Liver (tissue), 9 donors: ENCODE data around the gene USH2A. TPM values are rescaled to one million over a fixed set of nuclear protein-coding genes. Genes with fewer than 3 reads are reported as not detected.

Source experiments
- DNase-seq: peaks from one replicate; pipeline ENCODE4 v3.0.0-alpha.2; 2017; ENCODE audit warnings: low spot score
- H3K27ac ChIP-seq, 2 donors: one replicate each; pipeline ENCODE4 v1.7.0; 2013; ENCODE audit warnings: inconsistent platforms in 2 of 2, low read length in 2 of 2, control low read depth in 1 of 2, low read depth in 1 of 2, mild to moderate bottlenecking in 1 of 2
- H3K27me3 ChIP-seq, 4 donors: one replicate each; pipeline versions ENCODE4 v1.6.1 to v1.7.0; 2013; ENCODE audit warnings: low read length in 3 of 4, inconsistent platforms in 1 of 4, mild to moderate bottlenecking in 1 of 4, moderate library complexity in 1 of 4; ENCODE audit not compliant: control insufficient read depth in 4 of 4, insufficient read depth in 4 of 4
- H3K36me3 ChIP-seq, 4 donors: one replicate each; pipeline versions ENCODE4 v1.6.1 to v1.7.0; 2013; ENCODE audit warnings: low read length in 3 of 4, mild to moderate bottlenecking in 3 of 4, low read depth in 1 of 4, moderate library complexity in 1 of 4; ENCODE audit not compliant: control insufficient read depth in 4 of 4, insufficient read depth in 3 of 4
- H3K4me1 ChIP-seq, 4 donors: one replicate each; pipeline versions ENCODE4 v1.6.1 to v1.7.0; 2013; ENCODE audit warnings: low read length in 3 of 4, mild to moderate bottlenecking in 3 of 4, moderate library complexity in 1 of 4; ENCODE audit not compliant: control insufficient read depth in 4 of 4, insufficient read depth in 4 of 4
- H3K4me3 ChIP-seq, 3 donors: one replicate each; pipeline versions ENCODE4 v1.6.1 to v1.7.0; 2013; ENCODE audit warnings: low read length in 3 of 3, control low read depth in 1 of 3, low read depth in 1 of 3, mild to moderate bottlenecking in 1 of 3
- H3K9ac ChIP-seq, 2 donors: one replicate each; pipeline ENCODE4 v1.7.0; 2013; ENCODE audit warnings: low read length in 2 of 2, mild to moderate bottlenecking in 2 of 2, moderate library complexity in 2 of 2, control low read depth in 1 of 2, low read depth in 1 of 2
- H3K9me3 ChIP-seq, 4 donors: one replicate each; pipeline versions ENCODE4 v1.6.1 to v1.7.0; 2013; ENCODE audit warnings: low read length in 3 of 4; ENCODE audit not compliant: control insufficient read depth in 4 of 4
- ATF3 ChIP-seq: IDR thresholded peaks from 2 replicates; pipeline ENCODE4 v1.6.1; 2016; ENCODE audit warnings: antibody characterized with exemption
- EGR1 ChIP-seq, 2 donors: IDR thresholded peaks; 2 replicates each; pipeline ENCODE4 v1.6.1; 2016 to 2018; ENCODE audit warnings: antibody characterized with exemption in 2 of 2, low read depth in 2 of 2
- FOXA1 ChIP-seq: IDR thresholded peaks from 2 replicates; pipeline ENCODE4 v1.6.1; 2016; ENCODE audit warnings: antibody characterized with exemption
- FOXA2 ChIP-seq: IDR thresholded peaks from 2 replicates; pipeline ENCODE4 v1.6.1; 2016; ENCODE audit warnings: antibody characterized with exemption
- GABPA ChIP-seq, 2 donors: IDR thresholded peaks in 1 of 2; conservative IDR thresholded peaks in 1 of 2; 2 replicates each; pipeline ENCODE4 v1.6.1; 2016; ENCODE audit warnings: antibody characterized with exemption in 2 of 2, mild to moderate bottlenecking in 1 of 2, moderate library complexity in 1 of 2
- HNF4A ChIP-seq, 2 donors: conservative IDR thresholded peaks; 2 replicates each; pipeline ENCODE4 v1.6.1; 2016; ENCODE audit warnings: antibody characterized with exemption in 2 of 2, mild to moderate bottlenecking in 2 of 2
- HNF4G ChIP-seq: IDR thresholded peaks from 2 replicates; pipeline ENCODE4 v1.6.1; 2016; ENCODE audit warnings: antibody characterized with exemption
- JUND ChIP-seq, 2 donors: IDR thresholded peaks; 2 replicates each; pipeline ENCODE4 v1.6.1; 2016; ENCODE audit warnings: antibody characterized with exemption in 2 of 2
- MAX ChIP-seq: IDR thresholded peaks from 2 replicates; pipeline ENCODE4 v1.6.1; 2016; ENCODE audit warnings: antibody characterized with exemption
- NR2F2 ChIP-seq: IDR thresholded peaks from 2 replicates; pipeline ENCODE4 v1.6.1; 2016; ENCODE audit warnings: antibody characterized with exemption
- RAD21 ChIP-seq, 2 donors: IDR thresholded peaks; 2 replicates each; pipeline ENCODE4 v1.6.1; 2016; ENCODE audit warnings: antibody characterized with exemption in 2 of 2, mild to moderate bottlenecking in 2 of 2
- REST ChIP-seq: IDR thresholded peaks from 2 replicates; pipeline ENCODE4 v1.6.1; 2016; ENCODE audit warnings: antibody characterized with exemption, mild to moderate bottlenecking
- RXRA ChIP-seq, 2 donors: IDR thresholded peaks; 2 replicates each; pipeline ENCODE4 v1.6.1; 2017 to 2018; ENCODE audit warnings: antibody characterized with exemption in 2 of 2, mild to moderate bottlenecking in 1 of 2
- SP1 ChIP-seq: IDR thresholded peaks from 2 replicates; pipeline ENCODE4 v1.6.1; 2018; ENCODE audit warnings: antibody characterized with exemption, mild to moderate bottlenecking
- TAF1 ChIP-seq: conservative IDR thresholded peaks from 2 replicates; pipeline ENCODE4 v1.6.1; 2016; ENCODE audit warnings: antibody characterized with exemption, mild to moderate bottlenecking
- YY1 ChIP-seq: IDR thresholded peaks from 2 replicates; pipeline ENCODE4 v1.6.1; 2016; ENCODE audit warnings: antibody characterized with exemption, mild to moderate bottlenecking
- ZBTB33 ChIP-seq: IDR thresholded peaks from 2 replicates; pipeline ENCODE4 v1.6.1; 2016; ENCODE audit warnings: antibody characterized with exemption
- WGBS: extraction: QIAGEN DNeasy Blood & Tissue Kit; methylation state at CpG from one replicate; pipeline ENCODE4 v1.1.7; 2013; 5-methylcytosine and 5-hydroxymethylcytosine counted together
- polyA plus RNA-seq, 2 donors: library from polyadenylated mRNA; stranded (reverse) in 1 of 2; unstranded in 1 of 2; fragments of 200-250 nt in 1 of 2; fragments of >200 nt in 1 of 2; fragmentation: Nextera tagmentation in 1 of 2; extraction: Ambion mirVana in 1 of 2; gene quantifications; one replicate each; pipeline versions ENCODE4 v1.2.1 to v1.2.3, GENCODE V29; 2013 to 2015
- total RNA-seq, 2 donors: library from RNA; depleted of rRNA; stranded (reverse); fragments of >200 nt; gene quantifications; one replicate each; pipeline ENCODE4 v1.2.3, GENCODE V29; 2014
- TF ChIP-seq, protein P1 (sequence below): fragments of 150-350 bp; IDR thresholded peaks from 2 replicates; pipeline ENCODE4 v1.5.1; 2017; ENCODE audit warnings: improper control_type of control experiment, low read depth, low read length; ENCODE audit not compliant: missing input control
- donor health status: healthy.
- donor health status: healthy.
- donor health status: healthy.
- donor health status: healthy.
- donor health status: healthy.

Gene USH2A
- total and polyA plus RNA-seq, 4 donors = 0.14 to 1.0 (median 0.31) TPM

DNA sequence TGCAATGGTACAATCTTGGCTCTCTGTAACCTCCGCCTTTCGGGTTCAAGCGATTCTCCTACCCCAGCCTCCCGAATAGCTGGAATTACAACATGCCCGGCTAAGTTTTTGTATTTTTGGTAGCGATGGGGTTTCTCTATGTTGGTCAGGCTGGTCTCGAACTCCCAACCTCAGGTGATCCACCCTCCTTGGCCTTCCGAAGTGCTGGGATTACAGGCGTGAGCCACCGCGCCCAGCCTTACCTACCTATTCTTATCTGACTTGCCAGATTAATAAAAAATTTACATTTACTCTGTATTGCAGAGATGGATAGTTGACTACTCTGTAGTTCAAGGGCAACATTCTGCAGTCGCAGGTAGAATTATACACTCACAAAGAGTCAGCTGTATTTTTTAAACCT lies 496.6 kb downstream of the USH2A start:
- Histone ChIP-seq H3K4me3 (no peak overlapping the region), H3K9me3 (no peaks in the 10 kb centered on the region), H3K9ac (no peak overlapping the region), H3K27ac (no peak overlapping the region), H3K27me3 (no peaks in the 10 kb centered on the region), H3K4me1 (no peaks in the 10 kb centered on the region), H3K36me3 (no peaks in the 10 kb centered on the region)
- 95% methylated on average over 12 of the region's 12 CpGs for WGBS
- TF ChIP-seq HNF4G (no peak), EGR1 (IDR thresholded peaks at IDR 0.05; ENCODE audit: low read depth in 2 of 2) (no peak), REST (no peak)
- no peak for DNase-seq

- no peaks in the 10 kb centered on the region for H3K9me3 ChIP-seq
- H3K27ac ChIP-seq = no peak overlapping the region
- H3K9ac ChIP-seq = no peak overlapping the region
- no peaks in the 10 kb centered on the region for H3K4me1 ChIP-seq
- no peak for DNase-seq
- TF ChIP-seq HNF4A (conservative IDR thresholded peaks at IDR 0.05) (no peak), FOXA1 (no peak), RXRA (IDR thresholded peaks at IDR 0.05) (no peak), JUND (IDR thresholded peaks at IDR 0.05) (no peak), SP1 (no peak), ZBTB33 (no peak), EGR1 (IDR thresholded peaks at IDR 0.05; ENCODE audit: low read depth in 2 of 2) (no peak), ATF3 (no peak), HNF4G (no peak), GABPA (IDR thresholded peaks at IDR 0.05 in 1 of 2, conservative IDR thresholded peaks at IDR 0.05 in 1 of 2) (no peak), RAD21 (IDR thresholded peaks at IDR 0.05) (no peak), YY1 (no peak), FOXA2 (no peak), MAX (no peak), NR2F2 (no peak), REST (no peak), TAF1 (no peak)
- TF ChIP-seq, protein P1, sequence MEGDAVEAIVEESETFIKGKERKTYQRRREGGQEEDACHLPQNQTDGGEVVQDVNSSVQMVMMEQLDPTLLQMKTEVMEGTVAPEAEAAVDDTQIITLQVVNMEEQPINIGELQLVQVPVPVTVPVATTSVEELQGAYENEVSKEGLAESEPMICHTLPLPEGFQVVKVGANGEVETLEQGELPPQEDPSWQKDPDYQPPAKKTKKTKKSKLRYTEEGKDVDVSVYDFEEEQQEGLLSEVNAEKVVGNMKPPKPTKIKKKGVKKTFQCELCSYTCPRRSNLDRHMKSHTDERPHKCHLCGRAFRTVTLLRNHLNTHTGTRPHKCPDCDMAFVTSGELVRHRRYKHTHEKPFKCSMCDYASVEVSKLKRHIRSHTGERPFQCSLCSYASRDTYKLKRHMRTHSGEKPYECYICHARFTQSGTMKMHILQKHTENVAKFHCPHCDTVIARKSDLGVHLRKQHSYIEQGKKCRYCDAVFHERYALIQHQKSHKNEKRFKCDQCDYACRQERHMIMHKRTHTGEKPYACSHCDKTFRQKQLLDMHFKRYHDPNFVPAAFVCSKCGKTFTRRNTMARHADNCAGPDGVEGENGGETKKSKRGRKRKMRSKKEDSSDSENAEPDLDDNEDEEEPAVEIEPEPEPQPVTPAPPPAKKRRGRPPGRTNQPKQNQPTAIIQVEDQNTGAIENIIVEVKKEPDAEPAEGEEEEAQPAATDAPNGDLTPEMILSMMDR = no peak
- WGBS = 70% methylated on average over 3 of the region's 3 CpGs
- H3K4me3 ChIP-seq = no peak overlapping the region
- H3K36me3 ChIP-seq = no peaks in the 10 kb centered on the region
- H3K27me3 ChIP-seq = no peaks in the 10 kb centered on the region
Observed at GRCh38 chr1:215923129-215923824, 500.0 kb downstream of the USH2A start.
